ENCODE data around the gene CAMTA1.

Gene CAMTA1

DNA sequence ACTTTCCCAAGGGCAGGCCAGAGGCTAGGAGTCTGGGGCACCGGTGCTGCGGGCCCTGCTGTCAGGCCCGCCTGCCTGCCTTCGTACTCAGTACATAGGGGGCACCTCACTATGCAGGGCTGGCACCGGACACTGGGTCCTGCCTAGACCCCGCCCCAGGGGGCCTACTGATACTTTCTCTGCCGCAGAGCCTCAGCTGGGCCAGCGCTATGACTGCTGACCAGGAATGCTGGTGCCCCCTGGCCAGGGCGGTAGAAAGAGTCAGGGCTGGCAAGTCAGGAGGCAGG is 857.1 kb downstream of the CAMTA1 start:
- Histone ChIP-seq H3K4me1 (peaks cover 49% of the 10 kb centered on the region), H3K4me2 (peak overlapping the region; percentile 48), H3K36me3 (no peaks in the 10 kb centered on the region), H3K27me3 (no peaks in the 10 kb centered on the region), H3K9ac (no peak overlapping the region), H3K4me3 (no peak overlapping the region), H4K20me1 (no peaks in the 10 kb centered on the region), H3K9me3 (no peaks in the 10 kb centered on the region), H3K27ac (0 out of 2 replicates have a peak overlapping the region, but pooled peaks have one; percentile 30)
- TF ChIP-seq Cebpa-rat (IDR thresholded peaks at IDR 0.05) = no peak

DNA sequence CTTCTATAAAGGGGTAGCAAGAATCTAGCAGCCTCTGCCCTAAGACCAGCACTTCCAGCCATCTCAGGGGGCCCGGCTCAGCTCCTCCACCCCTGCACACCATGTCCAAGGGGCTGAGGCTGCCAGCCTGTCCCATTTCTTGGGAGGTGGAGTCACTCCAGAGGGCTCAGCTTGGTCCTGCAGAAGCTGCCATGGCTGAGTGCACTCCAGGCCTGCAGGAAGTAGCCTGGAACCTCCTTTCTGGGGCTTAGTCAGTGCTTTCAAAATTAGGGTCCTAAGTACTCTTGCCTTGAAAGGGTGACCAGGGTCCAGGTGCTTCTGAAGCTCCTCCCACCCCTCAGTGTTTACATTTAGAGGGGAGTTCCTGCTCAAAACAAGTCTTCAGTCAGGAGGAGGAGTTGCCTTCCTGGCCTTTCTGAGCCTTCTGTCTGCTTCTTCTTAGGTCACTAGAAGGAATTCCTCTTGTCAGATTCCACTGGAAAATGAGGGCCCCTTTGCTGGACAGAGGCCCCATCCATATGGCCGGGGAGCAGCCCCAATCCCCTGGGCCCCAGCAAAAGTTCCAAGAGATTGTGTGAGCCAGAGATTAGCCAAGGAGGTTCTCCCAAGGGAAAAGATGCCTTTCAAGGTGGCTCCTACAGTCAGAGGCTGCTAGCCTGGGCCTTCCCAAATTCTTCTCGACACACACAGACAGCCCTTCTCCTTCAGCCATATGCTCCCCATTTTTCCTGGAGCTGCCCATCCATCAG is 857.7 kb downstream of the CAMTA1 start:
- H3K4me1 ChIP-seq = peaks cover 51% of the 10 kb centered on the region
- no peak overlapping the region; the same call in 1 of the 2 replicates for H3K9ac ChIP-seq
- no peaks in the 10 kb centered on the region for H3K9me3 ChIP-seq
- no peaks in the 10 kb centered on the region for H3K27me3 ChIP-seq
- peak overlapping the region; percentile 35 for H3K27ac ChIP-seq
- no peak overlapping the region for H3K4me3 ChIP-seq
- H3K36me3 ChIP-seq = no peaks in the 10 kb centered on the region
- no peak for TF ChIP-seq Cebpa-rat (IDR thresholded peaks at IDR 0.05)
- peak overlapping the region; percentile 48 for H3K4me2 ChIP-seq
- H4K20me1 ChIP-seq = no peaks in the 10 kb centered on the region

DNA sequence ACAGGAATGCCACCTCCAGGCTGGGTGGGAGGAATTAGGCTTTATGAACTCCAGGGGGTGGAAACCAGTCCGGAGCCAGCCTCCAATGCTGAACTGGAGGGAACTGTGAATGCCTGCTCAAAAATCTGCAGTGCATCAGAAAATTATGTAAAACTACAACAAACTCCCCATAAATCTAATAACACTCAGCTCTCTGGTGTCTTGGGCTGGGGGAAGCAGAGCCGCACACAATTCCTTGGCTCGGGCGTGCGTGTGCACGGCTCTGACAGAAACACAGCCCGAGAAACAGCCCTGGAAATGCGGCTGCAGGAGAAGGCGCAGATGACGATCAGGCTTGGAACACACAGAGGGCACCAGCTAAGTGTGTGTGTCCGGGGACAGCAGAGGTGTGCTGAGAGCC is 858.3 kb downstream of the CAMTA1 start:
- Histone ChIP-seq H3K4me3 (no peak overlapping the region), H3K4me1 (peaks cover 55% of the 10 kb centered on the region), H3K27ac (peak overlapping the region; percentile 35), H3K9me3 (no peaks in the 10 kb centered on the region), H3K27me3 (no peaks in the 10 kb centered on the region), H3K4me2 (peak overlapping the region; percentile 48), H3K9ac (no peak overlapping the region; the same call in 1 of the 2 replicates), H4K20me1 (no peaks in the 10 kb centered on the region), H3K36me3 (no peaks in the 10 kb centered on the region)
- no peak for TF ChIP-seq Cebpa-rat (IDR thresholded peaks at IDR 0.05)

DNA sequence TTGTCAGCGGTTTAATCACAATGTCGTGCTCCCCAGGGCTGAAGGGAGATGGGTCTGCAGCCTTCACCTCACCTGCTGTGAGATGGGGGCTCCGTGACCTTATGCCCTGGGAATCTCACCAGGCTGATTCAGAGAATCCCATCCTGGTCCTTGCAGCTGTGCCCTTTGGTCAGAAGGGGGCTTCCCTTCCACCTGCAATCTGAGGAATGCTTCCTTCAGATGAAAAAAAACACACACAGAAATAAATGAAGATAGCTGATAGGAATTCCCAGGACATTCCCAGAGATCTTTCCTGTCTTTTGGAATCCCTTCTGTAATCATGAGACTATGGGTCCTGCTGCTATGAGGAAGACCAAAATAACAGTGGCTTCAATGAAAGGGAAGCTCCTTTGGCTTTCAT is 858.8 kb downstream of the CAMTA1 start:
- Histone ChIP-seq H3K27me3 (no peaks in the 10 kb centered on the region), H4K20me1 (no peaks in the 10 kb centered on the region), H3K4me1 (peaks cover 60% of the 10 kb centered on the region), H3K9me3 (no peaks in the 10 kb centered on the region), H3K4me2 (no peak overlapping the region), H3K36me3 (no peaks in the 10 kb centered on the region), H3K9ac (no peak overlapping the region), H3K27ac (no peak overlapping the region), H3K4me3 (no peak overlapping the region)
- no peak for TF ChIP-seq Cebpa-rat (IDR thresholded peaks at IDR 0.05)

DNA sequence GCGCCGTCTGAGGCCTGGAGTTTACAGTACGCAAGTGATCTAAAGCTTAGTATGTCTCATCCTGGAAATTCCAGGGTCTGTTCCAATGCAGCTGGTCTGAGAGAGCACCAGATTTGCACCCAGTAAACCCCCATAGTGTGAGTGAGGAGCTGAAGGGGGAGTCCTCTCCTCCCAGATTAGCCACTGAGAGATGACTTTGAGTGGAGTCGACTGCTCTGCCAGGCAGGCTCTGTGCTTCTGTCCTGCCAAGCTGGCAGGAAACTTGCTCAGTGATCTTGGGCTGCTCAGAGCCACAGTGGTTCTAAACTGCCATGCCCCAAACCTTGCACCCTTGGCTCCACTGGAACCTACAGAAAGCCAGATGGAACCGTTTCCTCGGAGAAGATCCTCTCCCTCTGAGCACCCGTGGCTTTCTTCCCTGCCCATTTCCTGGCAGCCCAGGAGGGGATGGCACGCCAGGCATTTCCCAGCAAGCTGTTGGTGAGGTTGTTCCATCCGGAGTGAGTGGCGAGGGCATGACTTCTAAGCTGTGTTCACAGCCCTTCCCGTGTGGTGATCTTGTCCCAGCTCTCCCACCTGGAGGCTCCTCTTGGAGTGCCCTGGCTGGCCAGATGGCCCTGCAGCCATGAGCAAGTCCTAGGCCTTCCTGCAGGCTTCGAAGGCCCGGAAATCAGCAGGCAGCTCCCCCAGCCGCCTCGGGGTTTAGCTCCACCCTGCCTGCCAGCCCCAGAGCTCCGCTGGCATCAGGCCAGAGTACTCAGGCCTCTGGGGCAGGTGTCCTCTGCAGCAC is 859.9 kb downstream of the CAMTA1 start:
- Histone ChIP-seq H3K4me1 (peaks cover 70% of the 10 kb centered on the region), H3K27me3 (no peaks in the 10 kb centered on the region), H3K36me3 (no peaks in the 10 kb centered on the region)

DNA sequence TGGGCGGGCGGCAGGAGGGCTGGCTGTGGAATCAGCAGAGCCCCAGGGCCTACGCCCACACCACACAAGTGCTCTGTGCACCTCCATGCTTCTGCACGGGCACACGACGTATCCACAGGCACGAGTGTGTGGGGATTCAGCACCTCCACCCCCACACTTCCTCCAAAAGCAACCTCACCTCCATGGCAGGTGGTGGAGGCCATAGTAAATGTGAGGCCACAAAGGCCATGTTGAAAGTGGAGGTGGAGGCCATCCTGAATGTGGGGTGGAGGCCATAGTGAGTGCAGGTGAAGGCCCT is 860.4 kb downstream of the CAMTA1 start:
- no peaks in the 10 kb centered on the region for H3K9me3 ChIP-seq
- peak overlapping the region; percentile 32 for H3K4me2 ChIP-seq
- no peak for TF ChIP-seq Cebpa-rat (IDR thresholded peaks at IDR 0.05)
- H3K27me3 ChIP-seq = no peaks in the 10 kb centered on the region
- no peak overlapping the region for H3K4me3 ChIP-seq
- H3K27ac ChIP-seq = peak overlapping the region; percentile 59
- H4K20me1 ChIP-seq = no peaks in the 10 kb centered on the region
- H3K9ac ChIP-seq = no peak overlapping the region
- H3K4me1 ChIP-seq = peaks cover 70% of the 10 kb centered on the region
- H3K36me3 ChIP-seq = no peaks in the 10 kb centered on the region

More for the DNA sequence above, 859.9 kb downstream of the CAMTA1 start:
- H3K4me3 ChIP-seq = no peak overlapping the region
- H3K27ac ChIP-seq = peak overlapping the region; percentile 59
- H3K4me2 ChIP-seq = peak overlapping the region; percentile 32
- H3K9ac ChIP-seq = no peak overlapping the region
- TF ChIP-seq Cebpa-rat (IDR thresholded peaks at IDR 0.05) = no peak
- H4K20me1 ChIP-seq = no peaks in the 10 kb centered on the region
- H3K9me3 ChIP-seq = no peaks in the 10 kb centered on the region

DNA sequence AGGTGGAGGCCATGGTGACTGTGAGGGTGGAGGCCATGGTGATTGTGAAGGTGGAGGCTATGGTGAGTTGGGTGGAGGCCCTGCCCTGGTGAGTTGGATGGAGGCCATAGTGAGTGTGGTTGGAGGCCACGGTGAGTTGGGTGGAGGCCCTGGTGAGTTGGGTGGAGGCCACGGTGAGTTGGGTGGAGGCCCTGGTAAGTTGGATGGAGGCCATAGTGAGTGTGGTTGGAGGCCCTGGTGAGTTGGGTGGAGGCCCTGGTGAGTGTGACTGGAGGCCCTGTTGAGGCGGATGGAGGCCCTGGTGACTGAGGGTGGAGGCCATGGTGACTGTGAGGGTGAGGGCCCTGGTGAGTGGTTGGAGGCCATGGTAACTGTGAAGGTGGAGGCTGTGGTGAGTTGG is 860.9 kb downstream of the CAMTA1 start:
- Histone ChIP-seq H3K27me3 (no peaks in the 10 kb centered on the region), H3K27ac (peak overlapping the region; percentile 59), H3K4me3 (no peak overlapping the region), H3K9ac (no peak overlapping the region), H4K20me1 (no peaks in the 10 kb centered on the region), H3K4me2 (no peak overlapping the region), H3K4me1 (peaks cover 67% of the 10 kb centered on the region), H3K9me3 (no peaks in the 10 kb centered on the region), H3K36me3 (no peaks in the 10 kb centered on the region)
- no peak for TF ChIP-seq Cebpa-rat (IDR thresholded peaks at IDR 0.05)

DNA sequence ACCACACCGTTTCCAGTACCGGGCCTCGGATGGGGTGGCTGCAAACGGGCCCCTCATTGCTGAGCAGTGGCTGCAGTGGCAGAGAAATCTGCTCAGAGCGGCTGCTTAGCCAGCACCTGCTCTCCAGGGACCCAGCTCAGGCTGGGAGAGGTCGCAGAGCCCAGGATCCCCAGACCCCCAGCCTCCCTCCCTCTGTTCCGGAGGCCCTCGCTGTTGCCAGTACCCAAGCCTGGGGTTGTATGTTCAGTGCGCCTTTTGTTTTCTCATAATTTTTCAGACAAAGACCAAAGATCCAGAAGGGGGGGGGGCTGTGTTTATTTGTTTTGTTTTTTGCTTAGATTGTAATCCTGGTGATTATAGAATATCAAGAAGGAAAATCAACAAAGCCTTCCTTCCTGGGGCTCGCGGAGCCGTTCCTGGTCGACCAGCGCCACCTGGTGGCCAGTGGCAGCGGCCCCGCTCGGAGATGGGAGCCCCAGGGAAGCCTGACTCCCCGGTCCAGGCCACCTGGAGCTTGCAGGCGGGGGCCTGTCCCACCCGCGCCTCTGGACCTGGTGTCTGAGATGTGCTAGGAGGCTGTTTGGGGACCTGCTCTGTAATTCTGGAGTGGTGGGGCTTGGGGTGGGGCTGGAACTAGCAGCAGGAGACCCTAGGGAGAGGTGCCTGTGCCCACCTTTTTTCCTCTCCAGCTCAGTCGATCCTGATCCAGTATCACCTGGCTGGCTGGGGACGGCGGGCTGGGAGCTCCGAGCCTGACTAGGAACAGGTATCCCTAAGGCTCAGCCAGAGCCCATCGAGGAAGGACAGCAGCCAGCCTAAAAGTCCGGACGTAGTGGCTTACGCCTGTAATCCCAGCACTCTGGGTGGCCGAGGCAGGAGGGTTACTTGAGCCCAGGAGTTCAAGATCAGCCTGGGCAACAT is 862.0 kb downstream of the CAMTA1 start:
- Histone ChIP-seq H4K20me1 (no peaks in the 10 kb centered on the region), H3K9ac (no peak overlapping the region), H3K4me2 (0 out of 2 replicates have a peak overlapping the region, but pooled peaks have one; percentile 19), H3K4me3 (no peak overlapping the region), H3K4me1 (peaks cover 60% of the 10 kb centered on the region), H3K36me3 (no peaks in the 10 kb centered on the region), H3K9me3 (no peaks in the 10 kb centered on the region), H3K27me3 (no peaks in the 10 kb centered on the region), H3K27ac (peak overlapping the region; percentile 59)
- TF ChIP-seq Cebpa-rat (IDR thresholded peaks at IDR 0.05) = no peak

DNA sequence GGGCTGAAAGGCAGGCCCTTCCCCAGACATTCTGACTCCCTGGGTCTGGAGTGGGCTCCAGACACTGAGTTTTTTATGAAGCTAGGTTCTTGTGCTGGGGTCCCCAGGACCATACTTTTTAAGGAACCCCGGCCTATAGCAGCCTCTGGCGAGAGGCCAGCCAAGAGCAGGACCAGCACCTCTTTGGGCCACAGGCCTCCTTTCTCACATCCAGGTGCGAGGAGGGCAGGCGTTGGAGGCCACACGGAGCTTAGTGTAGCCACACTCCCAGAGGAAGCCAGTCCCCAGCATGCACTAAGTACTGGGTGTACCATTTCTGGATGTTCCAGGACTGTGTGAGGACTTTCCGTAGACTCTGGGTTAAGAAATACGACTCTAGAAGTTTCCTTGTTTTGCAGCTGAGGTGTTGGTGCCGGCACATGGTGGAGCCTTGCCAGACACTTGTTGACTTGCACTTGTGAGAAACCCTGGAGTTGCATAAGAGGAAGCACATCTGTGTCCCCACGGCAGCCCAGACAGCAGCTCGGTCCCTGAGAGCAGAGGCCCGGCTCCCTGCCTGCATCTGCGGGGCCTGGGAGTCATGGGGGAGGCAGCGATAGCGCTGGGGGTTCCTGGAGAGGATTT is 863.6 kb downstream of the CAMTA1 start:
- no peaks in the 10 kb centered on the region for H3K27me3 ChIP-seq
- peak overlapping the region; percentile 43 for H3K9ac ChIP-seq
- no peaks in the 10 kb centered on the region for H3K9me3 ChIP-seq
- peak overlapping the region; percentile 73 for H3K27ac ChIP-seq
- no peak overlapping the region for H3K4me3 ChIP-seq
- no peaks in the 10 kb centered on the region for H4K20me1 ChIP-seq
- no peaks in the 10 kb centered on the region for H3K36me3 ChIP-seq
- peak overlapping the region; percentile 71 for H3K4me2 ChIP-seq
- peak; percentile 82; the same call in 1 of the 2 replicates for TF ChIP-seq Cebpa-rat (IDR thresholded peaks at IDR 0.05)
- peaks cover 58% of the 10 kb centered on the region for H3K4me1 ChIP-seq
